ENCODE measurements around the gene CEP192. TPM values are rescaled to one million over a fixed set of nuclear protein-coding genes. Genes with fewer than 3 reads are reported as not detected.

Gene CEP192
- total and polyA plus RNA-seq, 12 donors = 4.9 to 35.6 (median 30.4) TPM

DNA sequence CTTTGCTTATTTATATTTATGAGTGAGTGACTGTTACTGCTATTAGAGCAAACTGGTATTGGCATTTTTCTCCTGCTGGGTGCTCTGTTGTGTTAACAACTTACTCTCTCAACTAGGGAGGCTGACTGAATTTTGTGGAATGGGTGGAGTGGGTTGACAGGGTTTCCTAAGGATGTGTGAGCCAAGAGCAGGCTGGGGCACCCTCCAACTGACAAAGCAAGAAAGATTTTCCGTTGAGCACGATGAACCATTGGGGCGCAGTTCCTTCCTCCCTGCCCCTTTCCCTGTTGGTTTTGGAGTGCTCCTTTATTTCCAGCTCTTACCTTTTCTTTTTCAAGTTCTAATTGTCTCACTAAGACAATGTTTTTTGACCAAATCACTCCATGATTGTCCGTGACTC, 23.0 kb upstream of the CEP192 start:
- DNase-seq (no peak), ATAC-seq (no peak)
- H3K36me3 ChIP-seq = peaks cover 0 to 93% (median 14%) of the 10 kb centered on the region in 9 donors
- 86 to 95% methylated on average over 4 of the region's 4 CpGs for WGBS, 2 donors
- TF ChIP-seq, protein P1, sequence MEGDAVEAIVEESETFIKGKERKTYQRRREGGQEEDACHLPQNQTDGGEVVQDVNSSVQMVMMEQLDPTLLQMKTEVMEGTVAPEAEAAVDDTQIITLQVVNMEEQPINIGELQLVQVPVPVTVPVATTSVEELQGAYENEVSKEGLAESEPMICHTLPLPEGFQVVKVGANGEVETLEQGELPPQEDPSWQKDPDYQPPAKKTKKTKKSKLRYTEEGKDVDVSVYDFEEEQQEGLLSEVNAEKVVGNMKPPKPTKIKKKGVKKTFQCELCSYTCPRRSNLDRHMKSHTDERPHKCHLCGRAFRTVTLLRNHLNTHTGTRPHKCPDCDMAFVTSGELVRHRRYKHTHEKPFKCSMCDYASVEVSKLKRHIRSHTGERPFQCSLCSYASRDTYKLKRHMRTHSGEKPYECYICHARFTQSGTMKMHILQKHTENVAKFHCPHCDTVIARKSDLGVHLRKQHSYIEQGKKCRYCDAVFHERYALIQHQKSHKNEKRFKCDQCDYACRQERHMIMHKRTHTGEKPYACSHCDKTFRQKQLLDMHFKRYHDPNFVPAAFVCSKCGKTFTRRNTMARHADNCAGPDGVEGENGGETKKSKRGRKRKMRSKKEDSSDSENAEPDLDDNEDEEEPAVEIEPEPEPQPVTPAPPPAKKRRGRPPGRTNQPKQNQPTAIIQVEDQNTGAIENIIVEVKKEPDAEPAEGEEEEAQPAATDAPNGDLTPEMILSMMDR (IDR thresholded peaks at IDR 0.05) = no peak
- H3K9me3 ChIP-seq = no peaks in the 10 kb centered on the region
- no peaks in the 10 kb centered on the region for H3K27me3 ChIP-seq
- H3K27ac ChIP-seq = no peak overlapping the region
- intact Hi-C loops (cut with DNase I) = no loop called here
- H3K4me3 ChIP-seq = no peak overlapping the region
- no peaks in the 10 kb centered on the region for H3K4me1 ChIP-seq

DNA sequence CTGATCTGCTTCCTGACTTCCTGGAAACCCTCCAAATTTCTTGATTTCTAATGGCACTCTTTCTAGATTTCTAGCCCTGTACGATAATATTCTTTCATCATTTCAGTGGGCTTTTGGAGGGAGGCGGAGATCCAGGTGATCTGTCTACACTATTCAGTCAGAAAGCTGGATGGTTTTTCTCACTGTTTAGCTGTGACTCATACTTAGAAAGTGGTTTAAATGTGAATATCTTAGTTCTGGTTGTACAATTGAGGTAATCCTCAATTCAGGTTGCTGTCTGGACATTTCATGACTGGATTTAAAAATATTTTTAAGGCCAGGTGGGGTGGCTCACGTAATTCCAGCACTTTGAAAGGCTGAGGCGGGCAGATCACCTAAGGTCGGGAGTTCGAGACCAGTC, 22.5 kb upstream of the CEP192 start:
- Histone ChIP-seq H3K36me3 (peaks cover 0 to 93% (median 10%) of the 10 kb centered on the region in 9 donors), H3K27ac (no peak overlapping the region), H3K27me3 (no peaks in the 10 kb centered on the region), H3K4me1 (no peaks in the 10 kb centered on the region), H3K9me3 (no peaks in the 10 kb centered on the region), H3K4me3 (no peak overlapping the region)
- WGBS, 2 donors = 93 to 94% methylated on average over 6 of the region's 6 CpGs
- intact Hi-C loops (cut with DNase I) = no loop called here
- ATAC-seq (no peak), DNase-seq (no peak)
- TF ChIP-seq, protein P1 (IDR thresholded peaks at IDR 0.05) = no peak

DNA sequence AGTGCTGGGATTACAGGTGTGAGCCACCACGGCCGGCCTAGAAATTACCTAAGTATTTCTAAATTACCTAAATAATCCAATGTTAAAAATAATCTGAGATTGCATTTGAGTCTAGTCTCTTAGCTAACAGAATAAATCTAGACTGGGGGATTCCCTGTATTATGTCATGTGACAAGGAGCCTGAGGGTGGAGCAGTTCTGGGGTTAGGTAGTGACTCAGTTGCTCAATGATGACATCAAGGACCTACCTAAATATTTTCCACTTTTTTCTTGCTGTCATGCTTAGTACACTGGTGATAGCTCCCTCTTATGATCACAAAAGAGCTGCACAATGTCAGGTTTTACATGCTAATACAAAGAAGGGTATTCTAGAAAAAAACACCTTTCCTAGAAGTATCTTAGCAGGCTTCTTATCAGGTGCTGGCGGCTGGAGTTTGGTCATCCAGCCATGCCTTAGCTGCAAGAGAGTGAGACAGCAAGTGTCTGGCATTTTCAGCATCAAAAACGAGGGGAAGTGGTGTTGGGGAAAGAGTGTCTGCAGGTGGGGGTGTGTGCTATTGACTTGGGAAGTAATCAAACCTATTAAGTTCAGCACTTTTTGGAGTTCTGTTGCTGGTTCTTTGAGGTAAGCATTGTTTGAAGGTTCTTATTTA, 17.5 kb upstream of the CEP192 start:
- no peak for DNase-seq
- WGBS, 2 donors = 82 to 94% methylated on average over 4 of the region's 4 CpGs
- intact Hi-C loops (cut with DNase I) = no loop called here
- H3K27me3 ChIP-seq = no peaks in the 10 kb centered on the region
- peaks cover 0 to 85% (median 12%) of the 10 kb centered on the region in 9 donors for H3K36me3 ChIP-seq
- peaks cover 0 to 15% (median 0%) of the 10 kb centered on the region in 9 donors for H3K4me1 ChIP-seq
- H3K27ac ChIP-seq = no peak overlapping the region
- H3K4me3 ChIP-seq = no peak overlapping the region
- TF ChIP-seq, protein P1 (IDR thresholded peaks at IDR 0.05) = no peak
- no peaks in the 10 kb centered on the region for H3K9me3 ChIP-seq
- no peak for ATAC-seq

DNA sequence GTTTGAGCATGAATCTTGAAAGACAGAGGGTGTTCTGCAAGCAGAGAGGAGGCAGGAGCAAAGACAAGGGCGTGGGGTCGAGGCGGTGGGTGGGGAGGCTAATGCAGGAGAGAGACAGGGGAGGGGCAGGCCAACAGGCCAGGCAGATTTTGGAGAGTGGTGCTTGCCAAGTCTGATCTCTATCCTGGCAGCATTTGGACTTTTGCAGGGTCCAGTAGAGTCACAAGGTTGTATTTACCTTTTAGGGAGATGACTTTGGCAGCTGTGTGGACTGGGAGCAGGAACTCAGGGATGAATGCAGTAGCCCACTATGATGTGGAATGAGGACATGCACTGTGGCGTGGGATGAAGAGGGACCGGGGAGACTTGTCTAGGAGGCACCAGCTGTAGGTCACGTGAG, 15.7 kb upstream of the CEP192 start:
- Histone ChIP-seq H3K9me3 (no peaks in the 10 kb centered on the region), H3K27ac (no peak overlapping the region), H3K27me3 (no peaks in the 10 kb centered on the region), H3K4me3 (no peak overlapping the region), H3K4me1 (peaks cover 0 to 15% (median 0%) of the 10 kb centered on the region in 9 donors), H3K36me3 (peaks cover 0 to 81% (median 12%) of the 10 kb centered on the region in 9 donors)
- 80 to 84% methylated on average over 6 of the region's 6 CpGs for WGBS, 2 donors
- ATAC-seq = peak in 3 of 8 donors; percentile 15 to 24 (median 19)
- DNase-seq = no peak
- intact Hi-C loops (cut with DNase I) = no loop called here
- TF ChIP-seq, protein P1 (IDR thresholded peaks at IDR 0.05) = no peak

Measured in heart right ventricle (tissue), 16 donors.